Liver (tissue), 9 donors: ENCODE measurements around the gene HOXA5. TPM values are rescaled to one million over a fixed set of nuclear protein-coding genes. Genes with fewer than 3 reads are reported as not detected.

Experiments
- DNase-seq: peaks from one replicate; pipeline ENCODE4 v3.0.0-alpha.2; 2017; ENCODE audit warnings: low spot score
- H3K27ac ChIP-seq, 2 donors: one replicate each; pipeline ENCODE4 v1.7.0; 2013; ENCODE audit warnings: inconsistent platforms in 2 of 2, low read length in 2 of 2, control low read depth in 1 of 2, low read depth in 1 of 2, mild to moderate bottlenecking in 1 of 2
- H3K27me3 ChIP-seq, 4 donors: one replicate each; pipeline versions ENCODE4 v1.6.1 to v1.7.0; 2013; ENCODE audit warnings: low read length in 3 of 4, inconsistent platforms in 1 of 4, mild to moderate bottlenecking in 1 of 4, moderate library complexity in 1 of 4; ENCODE audit not compliant: control insufficient read depth in 4 of 4, insufficient read depth in 4 of 4
- H3K36me3 ChIP-seq, 4 donors: one replicate each; pipeline versions ENCODE4 v1.6.1 to v1.7.0; 2013; ENCODE audit warnings: low read length in 3 of 4, mild to moderate bottlenecking in 3 of 4, low read depth in 1 of 4, moderate library complexity in 1 of 4; ENCODE audit not compliant: control insufficient read depth in 4 of 4, insufficient read depth in 3 of 4
- H3K4me1 ChIP-seq, 4 donors: one replicate each; pipeline versions ENCODE4 v1.6.1 to v1.7.0; 2013; ENCODE audit warnings: low read length in 3 of 4, mild to moderate bottlenecking in 3 of 4, moderate library complexity in 1 of 4; ENCODE audit not compliant: control insufficient read depth in 4 of 4, insufficient read depth in 4 of 4
- H3K4me3 ChIP-seq, 3 donors: one replicate each; pipeline versions ENCODE4 v1.6.1 to v1.7.0; 2013; ENCODE audit warnings: low read length in 3 of 3, control low read depth in 1 of 3, low read depth in 1 of 3, mild to moderate bottlenecking in 1 of 3
- H3K9ac ChIP-seq, 2 donors: one replicate each; pipeline ENCODE4 v1.7.0; 2013; ENCODE audit warnings: low read length in 2 of 2, mild to moderate bottlenecking in 2 of 2, moderate library complexity in 2 of 2, control low read depth in 1 of 2, low read depth in 1 of 2
- H3K9me3 ChIP-seq, 4 donors: one replicate each; pipeline versions ENCODE4 v1.6.1 to v1.7.0; 2013; ENCODE audit warnings: low read length in 3 of 4; ENCODE audit not compliant: control insufficient read depth in 4 of 4
- ATF3 ChIP-seq: IDR thresholded peaks from 2 replicates; pipeline ENCODE4 v1.6.1; 2016; ENCODE audit warnings: antibody characterized with exemption
- CTCF ChIP-seq: fragments of 150-350 bp; IDR thresholded peaks from 2 replicates; pipeline ENCODE4 v1.5.1; 2017; ENCODE audit warnings: improper control_type of control experiment, low read depth, low read length; ENCODE audit not compliant: missing input control
- EGR1 ChIP-seq, 2 donors: IDR thresholded peaks; 2 replicates each; pipeline ENCODE4 v1.6.1; 2016 to 2018; ENCODE audit warnings: antibody characterized with exemption in 2 of 2, low read depth in 2 of 2
- FOXA1 ChIP-seq: IDR thresholded peaks from 2 replicates; pipeline ENCODE4 v1.6.1; 2016; ENCODE audit warnings: antibody characterized with exemption
- FOXA2 ChIP-seq: IDR thresholded peaks from 2 replicates; pipeline ENCODE4 v1.6.1; 2016; ENCODE audit warnings: antibody characterized with exemption
- GABPA ChIP-seq, 2 donors: IDR thresholded peaks in 1 of 2; conservative IDR thresholded peaks in 1 of 2; 2 replicates each; pipeline ENCODE4 v1.6.1; 2016; ENCODE audit warnings: antibody characterized with exemption in 2 of 2, mild to moderate bottlenecking in 1 of 2, moderate library complexity in 1 of 2
- HNF4A ChIP-seq, 2 donors: conservative IDR thresholded peaks; 2 replicates each; pipeline ENCODE4 v1.6.1; 2016; ENCODE audit warnings: antibody characterized with exemption in 2 of 2, mild to moderate bottlenecking in 2 of 2
- HNF4G ChIP-seq: IDR thresholded peaks from 2 replicates; pipeline ENCODE4 v1.6.1; 2016; ENCODE audit warnings: antibody characterized with exemption
- JUND ChIP-seq, 2 donors: IDR thresholded peaks; 2 replicates each; pipeline ENCODE4 v1.6.1; 2016; ENCODE audit warnings: antibody characterized with exemption in 2 of 2
- MAX ChIP-seq: IDR thresholded peaks from 2 replicates; pipeline ENCODE4 v1.6.1; 2016; ENCODE audit warnings: antibody characterized with exemption
- NR2F2 ChIP-seq: IDR thresholded peaks from 2 replicates; pipeline ENCODE4 v1.6.1; 2016; ENCODE audit warnings: antibody characterized with exemption
- RAD21 ChIP-seq, 2 donors: IDR thresholded peaks; 2 replicates each; pipeline ENCODE4 v1.6.1; 2016; ENCODE audit warnings: antibody characterized with exemption in 2 of 2, mild to moderate bottlenecking in 2 of 2
- REST ChIP-seq: IDR thresholded peaks from 2 replicates; pipeline ENCODE4 v1.6.1; 2016; ENCODE audit warnings: antibody characterized with exemption, mild to moderate bottlenecking
- RXRA ChIP-seq, 2 donors: IDR thresholded peaks; 2 replicates each; pipeline ENCODE4 v1.6.1; 2017 to 2018; ENCODE audit warnings: antibody characterized with exemption in 2 of 2, mild to moderate bottlenecking in 1 of 2
- TAF1 ChIP-seq: conservative IDR thresholded peaks from 2 replicates; pipeline ENCODE4 v1.6.1; 2016; ENCODE audit warnings: antibody characterized with exemption, mild to moderate bottlenecking
- YY1 ChIP-seq: IDR thresholded peaks from 2 replicates; pipeline ENCODE4 v1.6.1; 2016; ENCODE audit warnings: antibody characterized with exemption, mild to moderate bottlenecking
- WGBS: extraction: QIAGEN DNeasy Blood & Tissue Kit; methylation state at CpG from one replicate; pipeline ENCODE4 v1.1.7; 2013; 5-methylcytosine and 5-hydroxymethylcytosine counted together
- polyA plus RNA-seq, 2 donors: library from polyadenylated mRNA; stranded (reverse) in 1 of 2; unstranded in 1 of 2; fragments of 200-250 nt in 1 of 2; fragments of >200 nt in 1 of 2; fragmentation: Nextera tagmentation in 1 of 2; extraction: Ambion mirVana in 1 of 2; gene quantifications; one replicate each; pipeline versions ENCODE4 v1.2.1 to v1.2.3, GENCODE V29; 2013 to 2015
- total RNA-seq, 2 donors: library from RNA; depleted of rRNA; stranded (reverse); fragments of >200 nt; gene quantifications; one replicate each; pipeline ENCODE4 v1.2.3, GENCODE V29; 2014
- TF ChIP-seq, protein P1 (sequence below): IDR thresholded peaks from 2 replicates; pipeline ENCODE4 v1.6.1; 2016; ENCODE audit warnings: antibody characterized with exemption
- donor health status: healthy.
- donor health status: healthy.
- donor health status: healthy.
- donor health status: healthy.
- donor health status: healthy.

Gene HOXA5
- total and polyA plus RNA-seq, 4 donors, result 0.40 to 2.1 (median 0.66) TPM

DNA sequence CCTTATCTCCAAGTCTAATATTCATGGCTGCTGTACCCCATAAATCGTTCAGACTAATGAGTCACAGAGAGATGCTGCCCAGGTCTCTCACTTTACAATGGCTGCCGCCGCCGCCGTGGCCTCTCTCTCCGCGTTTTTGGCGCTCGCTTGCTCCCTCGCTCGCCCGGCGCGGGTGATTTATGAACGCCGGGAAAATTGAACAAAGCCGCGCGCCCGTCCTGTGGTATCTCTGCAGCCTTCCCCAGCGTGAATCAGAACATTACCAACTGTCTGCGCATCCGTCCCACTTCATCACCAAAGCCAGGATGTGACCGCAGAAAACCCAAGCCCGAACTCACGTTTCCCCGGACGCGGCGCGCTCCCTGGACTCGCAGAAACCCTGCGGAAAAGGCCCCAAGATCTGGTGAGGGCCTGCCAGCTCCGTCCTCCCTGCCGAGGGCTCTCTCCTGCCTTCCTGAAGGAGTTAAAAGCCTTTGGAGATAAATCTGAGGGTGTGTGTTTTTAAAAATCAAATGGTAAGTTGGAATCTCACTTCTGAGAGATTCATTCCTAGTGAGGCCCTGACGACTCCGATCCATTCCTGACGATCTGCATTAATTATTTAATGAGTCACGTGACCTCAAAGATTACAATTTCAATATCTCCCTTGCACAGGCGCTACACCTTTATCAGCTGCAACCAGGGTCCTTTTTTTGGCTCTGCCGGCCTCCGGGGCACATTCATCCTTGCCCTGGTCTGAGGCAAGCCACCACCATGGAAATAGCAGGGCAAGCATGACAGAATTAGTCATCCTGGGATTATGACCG is 19.2 kb downstream of the HOXA5 start:
- peaks cover 2 to 22% (median 9%) of the 10 kb centered on the region in 4 donors for H3K27me3 ChIP-seq
- 25% methylated on average over 43 of the region's 43 CpGs for WGBS
- peaks cover 4 to 16% (median 9%) of the 10 kb centered on the region in 4 donors for H3K4me1 ChIP-seq
- no peak overlapping the region for H3K27ac ChIP-seq
- peaks cover 0 to 4% (median 0%) of the 10 kb centered on the region in 4 donors for H3K9me3 ChIP-seq
- no peak overlapping the region for H3K4me3 ChIP-seq
- TF ChIP-seq JUND (IDR thresholded peaks at IDR 0.05) (no peak), MAX (no peak), RAD21 (IDR thresholded peaks at IDR 0.05) (no peak), NR2F2 (no peak), TAF1 (no peak), ATF3 (no peak), HNF4G (no peak), FOXA2 (no peak), FOXA1 (no peak)
- TF ChIP-seq, protein P1, sequence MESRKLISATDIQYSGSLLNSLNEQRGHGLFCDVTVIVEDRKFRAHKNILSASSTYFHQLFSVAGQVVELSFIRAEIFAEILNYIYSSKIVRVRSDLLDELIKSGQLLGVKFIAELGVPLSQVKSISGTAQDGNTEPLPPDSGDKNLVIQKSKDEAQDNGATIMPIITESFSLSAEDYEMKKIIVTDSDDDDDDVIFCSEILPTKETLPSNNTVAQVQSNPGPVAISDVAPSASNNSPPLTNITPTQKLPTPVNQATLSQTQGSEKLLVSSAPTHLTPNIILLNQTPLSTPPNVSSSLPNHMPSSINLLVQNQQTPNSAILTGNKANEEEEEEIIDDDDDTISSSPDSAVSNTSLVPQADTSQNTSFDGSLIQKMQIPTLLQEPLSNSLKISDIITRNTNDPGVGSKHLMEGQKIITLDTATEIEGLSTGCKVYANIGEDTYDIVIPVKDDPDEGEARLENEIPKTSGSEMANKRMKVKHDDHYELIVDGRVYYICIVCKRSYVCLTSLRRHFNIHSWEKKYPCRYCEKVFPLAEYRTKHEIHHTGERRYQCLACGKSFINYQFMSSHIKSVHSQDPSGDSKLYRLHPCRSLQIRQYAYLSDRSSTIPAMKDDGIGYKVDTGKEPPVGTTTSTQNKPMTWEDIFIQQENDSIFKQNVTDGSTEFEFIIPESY, result no peak
- H3K36me3 ChIP-seq, result no peaks in the 10 kb centered on the region
- no peak overlapping the region for H3K9ac ChIP-seq
- DNase-seq, result peak; percentile 27

- H3K4me3 ChIP-seq, result no peak overlapping the region
- no peak for DNase-seq
- no peak overlapping the region for H3K9ac ChIP-seq
- no peak overlapping the region for H3K27ac ChIP-seq
- peaks cover 2 to 21% (median 11%) of the 10 kb centered on the region in 4 donors for H3K27me3 ChIP-seq
- TF ChIP-seq RXRA (IDR thresholded peaks at IDR 0.05) (no peak), REST (no peak), MAX (no peak), TAF1 (no peak), CTCF (no peak), RAD21 (IDR thresholded peaks at IDR 0.05) (no peak), HNF4A (conservative IDR thresholded peaks at IDR 0.05) (no peak), JUND (IDR thresholded peaks at IDR 0.05) (no peak), YY1 (no peak), FOXA1 (no peak), FOXA2 (no peak), ATF3 (no peak), GABPA (IDR thresholded peaks at IDR 0.05 in 1 of 2, conservative IDR thresholded peaks at IDR 0.05 in 1 of 2) (no peak), EGR1 (IDR thresholded peaks at IDR 0.05; ENCODE audit: low read depth in 2 of 2) (no peak), HNF4G (no peak)
- TF ChIP-seq, protein P1, result no peak
- peaks cover 4 to 16% (median 9%) of the 10 kb centered on the region in 4 donors for H3K4me1 ChIP-seq
- H3K36me3 ChIP-seq, result no peaks in the 10 kb centered on the region
- 39% methylated on average over 26 of the region's 26 CpGs for WGBS
- peaks cover 0 to 4% (median 0%) of the 10 kb centered on the region in 4 donors for H3K9me3 ChIP-seq
Observed at GRCh38 chr7:27123477-27124053, 19.9 kb downstream of the HOXA5 start.
